B cell (primary cell): ENCODE data around the gene ADRA2C. TPM values are rescaled to one million over a fixed set of nuclear protein-coding genes. Genes with fewer than 3 reads are reported as not detected.

Source experiments
- ATAC-seq: fragments of 200-7000 bp; cut with Tn5 transposase; one replicate; pipeline ENCODE4 v1.10.0; 2021; ENCODE audit warnings: low read depth, mild to moderate bottlenecking, moderate number of reproducible peaks, moderate library complexity
- CTCF ChIA-PET: fragments of 350-600 bp; sonication (Branson Sonifier 250); formaldehyde crosslinking; loops from one replicate; lab custom pipeline; 2021; ENCODE audit warnings: antibody characterized with exemption, inconsistent platforms; lab: Charles Lee
- POLR2A ChIA-PET: fragments of 350-600 bp; sonication (Branson Sonifier 250); formaldehyde crosslinking; loops from one replicate; lab custom pipeline; 2021; ENCODE audit warnings: antibody characterized with exemption; lab: Charles Lee
- DNase-seq: peaks from one replicate; pipeline ENCODE4 v3.0.0; 2013
- H2AFZ ChIP-seq: 2 replicates; pipeline ENCODE4 v1.6.1; 2012; ENCODE audit warnings: mild to moderate bottlenecking, low read depth, low read length; ENCODE audit not compliant: insufficient read depth, poor library complexity, severe bottlenecking
- H3K27ac ChIP-seq, 2 donors: 1 replicate in 1 of 2; 2 replicates in 1 of 2; pipeline ENCODE4 v1.5.1; 2012 to 2013; ENCODE audit warnings: low read length in 2 of 2, mild to moderate bottlenecking in 2 of 2, moderate library complexity in 1 of 2
- H3K27me3 ChIP-seq, 4 experiments: fragments of 200-600 bp in 1 of 4; sonication (generic) in 1 of 4; replicated peaks in 1 of 4; 1 replicate in 2 of 4; 2 replicates in 2 of 4; pipeline versions ENCODE4 v1.6.1 to v1.7.0; 2013 to 2016; ENCODE audit warnings: low read length in 3 of 4, mild to moderate bottlenecking in 2 of 4, mixed read lengths in 1 of 4, moderate library complexity in 1 of 4; ENCODE audit not compliant: insufficient read depth in 4 of 4, control insufficient read depth in 3 of 4; ENCODE audit errors: control extremely low read depth in 1 of 4
- H3K36me3 ChIP-seq, 2 experiments: replicated peaks in 1 of 2; 1 replicate in 1 of 2; 2 replicates in 1 of 2; pipeline versions ENCODE4 v1.6.1 to v1.7.1; 2013; ENCODE audit warnings: low read length in 1 of 2; ENCODE audit not compliant: insufficient read depth in 2 of 2, control insufficient read depth in 1 of 2; ENCODE audit errors: control extremely low read depth in 1 of 2, extremely low read depth in 1 of 2
- H3K4me1 ChIP-seq, 2 donors: fragments of 200-600 bp in 1 of 2; sonication (generic) in 1 of 2; 1 replicate in 1 of 2; 2 replicates in 1 of 2; pipeline versions ENCODE4 v1.5.1 to v1.6.1; 2013 to 2017; ENCODE audit warnings: low read length in 2 of 2; ENCODE audit not compliant: control insufficient read depth in 2 of 2, insufficient read depth in 2 of 2
- H3K4me2 ChIP-seq: replicated peaks from 2 replicates; pipeline ENCODE3; 2012; ENCODE audit warnings: mild to moderate bottlenecking, low read depth, low read length; ENCODE audit not compliant: poor library complexity, severe bottlenecking
- H3K4me3 ChIP-seq, 5 experiments: fragments of 200-600 bp in 1 of 5; sonication (generic) in 1 of 5; 1 replicate in 3 of 5; 2 replicates in 2 of 5; pipeline versions ENCODE4 v1.5.1 to v1.7.0; 2011 to 2016; ENCODE audit warnings: low read length in 4 of 5, mild to moderate bottlenecking in 4 of 5, low read depth in 2 of 5, control low read depth in 1 of 5, moderate library complexity in 1 of 5; ENCODE audit not compliant: insufficient read depth in 1 of 5; ENCODE audit errors: control extremely low read depth in 1 of 5, extremely low read depth in 1 of 5
- H3K79me2 ChIP-seq: fragments of 200-600 bp; sonication (generic); one replicate; pipeline ENCODE4 v1.6.0; 2016; ENCODE audit warnings: low read length; ENCODE audit not compliant: control insufficient read depth, insufficient read depth
- H3K9ac ChIP-seq: fragments of 200-600 bp; sonication (generic); 2 replicates; pipeline ENCODE4 v1.6.1; 2017; ENCODE audit warnings: mild to moderate bottlenecking, low read length, moderate library complexity
- H3K9me3 ChIP-seq, 3 donors: one replicate each; pipeline versions ENCODE4 v1.6.1 to v1.7.1; 2013; ENCODE audit warnings: low read length in 2 of 3; ENCODE audit not compliant: control insufficient read depth in 2 of 3, insufficient read depth in 1 of 3; ENCODE audit errors: control extremely low read depth in 1 of 3
- H4K20me1 ChIP-seq: 2 replicates; pipeline ENCODE4 v1.6.0; 2012; ENCODE audit warnings: mild to moderate bottlenecking, low read length; ENCODE audit not compliant: insufficient read depth, control insufficient read depth, poor library complexity, severe bottlenecking
- H3K27ac Mint-ChIP-seq: one replicate; pipeline ENCODE4 v1.8.0; 2021; ENCODE audit warnings: mixed read lengths
- H3K27me3 Mint-ChIP-seq: one replicate; pipeline ENCODE4 v1.8.0; 2021; ENCODE audit warnings: mixed read lengths
- H3K4me1 Mint-ChIP-seq: one replicate; pipeline ENCODE4 v1.8.0; 2021; ENCODE audit warnings: mixed read lengths
- H3K4me3 Mint-ChIP-seq: one replicate; pipeline ENCODE4 v1.8.0; 2021; ENCODE audit warnings: mixed read lengths
- H3K9me3 Mint-ChIP-seq: one replicate; pipeline ENCODE4 v1.8.0; 2022; ENCODE audit warnings: mixed read lengths; ENCODE audit not compliant: insufficient read depth
- EZH2 ChIP-seq: IDR thresholded peaks from 2 replicates; pipeline ENCODE4 v1.6.1; 2012; ENCODE audit warnings: borderline replicate concordance, low read depth, mild to moderate bottlenecking, moderate library complexity, low read length; ENCODE audit not compliant: insufficient read depth, poor library complexity, severe bottlenecking
- WGBS: methylation state at CpG from one replicate; pipeline ENCODE4 v1.1.5; 2013; ENCODE audit warnings: missing lambda C conversion rate; ENCODE audit not compliant: insufficient coverage; 5-methylcytosine and 5-hydroxymethylcytosine counted together
- intact Hi-C: fragments of 100-400 bp; cut with micrococcal nuclease; formaldehyde crosslinking; loops from one replicate; pipeline ENCODE4 v1.10.0; 2022
- polyA plus RNA-seq: library from polyadenylated mRNA; depleted of rRNA; stranded (reverse); fragments of >200 nt; gene quantifications from 2 replicates; pipeline ENCODE4 v1.2.3, GENCODE V29; 2012
- total RNA-seq, 2 donors: library from RNA; stranded (reverse); fragments of 120-200 nt in 1 of 2; gene quantifications; 1 replicate in 1 of 2; 2 replicates in 1 of 2; pipeline versions ENCODE4 v1.2.3 to v1.2.4, GENCODE V29; 2013 to 2022
- TF ChIP-seq, protein P1 (sequence below): fragments of 200-600 bp; IDR thresholded peaks from one replicate; pipeline ENCODE4 v1.8.0; 2022; ENCODE audit warnings: antibody characterized with exemption, mild to moderate bottlenecking

The ADRA2C gene
- total and polyA plus RNA-seq, 2 donors (not counting 1 experiment from before 2014, with no cell fraction given): not detected

DNA sequence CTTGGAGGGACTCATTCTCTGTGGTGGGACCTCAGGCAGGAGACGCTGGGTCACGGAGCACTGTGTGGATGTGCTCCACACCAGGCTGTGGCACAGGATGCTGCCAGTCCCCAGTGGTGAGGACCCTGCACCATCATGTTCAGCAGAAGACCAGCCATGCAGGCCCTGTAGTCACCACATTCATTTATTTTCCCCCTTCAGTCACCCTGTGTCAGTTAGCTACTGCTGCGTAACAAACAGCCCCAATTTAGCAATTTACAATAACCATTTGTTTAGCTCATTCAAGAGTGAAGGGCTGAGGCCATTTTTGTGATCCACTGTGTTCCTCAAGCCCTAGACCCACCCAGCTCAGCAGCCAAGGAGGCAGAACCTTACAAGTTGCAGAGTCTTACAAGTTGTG, 23.6 kb upstream of the ADRA2C start:
- no peak overlapping the region for H3K27ac Mint-ChIP-seq
- Histone ChIP-seq H3K36me3 (no peaks in the 10 kb centered on the region), H3K4me3 (no peak overlapping the region), H3K79me2 (no peaks in the 10 kb centered on the region), H3K27ac (no peak overlapping the region), H3K4me1 (no peaks in the 10 kb centered on the region), H3K9me3 (peaks cover 0 to 36% (median 0%) of the 10 kb centered on the region in 3 donors), H3K27me3 (peaks cover 0 to 9% (median 2%) of the 10 kb centered on the region in 4 experiments), H3K4me2 (no peak overlapping the region), H4K20me1 (no peaks in the 10 kb centered on the region), H3K9ac (no peak overlapping the region), H2AFZ (no peak overlapping the region)
- DNase-seq (no peak), ATAC-seq (no peak)
- intact Hi-C loops: no loop called here
- peaks cover 3% of the 10 kb centered on the region for H3K4me1 Mint-ChIP-seq
- 71% methylated on average over 3 of the region's 3 CpGs for WGBS
- no peak overlapping the region for H3K4me3 Mint-ChIP-seq
- peaks cover 48% of the 10 kb centered on the region for H3K27me3 Mint-ChIP-seq
- ChIA-PET POLR2A (no interaction called here), CTCF (no interaction called here)
- no peaks in the 10 kb centered on the region for H3K9me3 Mint-ChIP-seq
- TF ChIP-seq, protein P1, sequence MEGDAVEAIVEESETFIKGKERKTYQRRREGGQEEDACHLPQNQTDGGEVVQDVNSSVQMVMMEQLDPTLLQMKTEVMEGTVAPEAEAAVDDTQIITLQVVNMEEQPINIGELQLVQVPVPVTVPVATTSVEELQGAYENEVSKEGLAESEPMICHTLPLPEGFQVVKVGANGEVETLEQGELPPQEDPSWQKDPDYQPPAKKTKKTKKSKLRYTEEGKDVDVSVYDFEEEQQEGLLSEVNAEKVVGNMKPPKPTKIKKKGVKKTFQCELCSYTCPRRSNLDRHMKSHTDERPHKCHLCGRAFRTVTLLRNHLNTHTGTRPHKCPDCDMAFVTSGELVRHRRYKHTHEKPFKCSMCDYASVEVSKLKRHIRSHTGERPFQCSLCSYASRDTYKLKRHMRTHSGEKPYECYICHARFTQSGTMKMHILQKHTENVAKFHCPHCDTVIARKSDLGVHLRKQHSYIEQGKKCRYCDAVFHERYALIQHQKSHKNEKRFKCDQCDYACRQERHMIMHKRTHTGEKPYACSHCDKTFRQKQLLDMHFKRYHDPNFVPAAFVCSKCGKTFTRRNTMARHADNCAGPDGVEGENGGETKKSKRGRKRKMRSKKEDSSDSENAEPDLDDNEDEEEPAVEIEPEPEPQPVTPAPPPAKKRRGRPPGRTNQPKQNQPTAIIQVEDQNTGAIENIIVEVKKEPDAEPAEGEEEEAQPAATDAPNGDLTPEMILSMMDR: no peak
- no peak for TF ChIP-seq EZH2

DNA sequence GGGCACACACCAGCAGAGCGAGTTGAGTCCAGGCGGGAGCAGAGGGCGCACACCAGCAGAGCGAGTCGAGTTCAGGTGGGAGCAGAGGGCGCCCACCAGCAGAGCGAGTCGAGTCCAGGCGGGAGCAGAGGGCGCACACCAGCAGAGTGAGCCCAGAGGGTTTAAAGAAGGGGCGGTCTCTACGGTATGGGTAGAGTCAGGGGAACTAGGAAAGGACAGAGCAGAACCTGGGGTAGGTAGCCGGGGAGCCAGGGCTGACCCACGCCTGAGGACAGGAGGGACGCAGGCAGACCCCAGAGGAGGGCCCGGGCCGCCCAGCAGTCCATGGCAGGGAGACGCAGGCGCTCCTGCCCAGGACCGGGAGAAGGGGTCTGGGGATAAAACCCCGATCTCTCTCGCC, 22.0 kb upstream of the ADRA2C start:
- ChIA-PET POLR2A (no interaction called here), CTCF (no interaction called here)
- H3K4me3 ChIP-seq: no peak overlapping the region
- peaks cover 3% of the 10 kb centered on the region for H3K4me1 Mint-ChIP-seq
- H3K4me2 ChIP-seq: no peak overlapping the region
- no peaks in the 10 kb centered on the region for H4K20me1 ChIP-seq
- TF ChIP-seq, protein P1: no peak
- TF ChIP-seq EZH2: no peak
- no peaks in the 10 kb centered on the region for H3K79me2 ChIP-seq
- peaks cover 49% of the 10 kb centered on the region for H3K27me3 Mint-ChIP-seq
- no peak for DNase-seq
- H3K36me3 ChIP-seq: no peaks in the 10 kb centered on the region
- peaks cover 0 to 36% (median 0%) of the 10 kb centered on the region in 3 donors for H3K9me3 ChIP-seq
- intact Hi-C loops: no loop called here
- 73% methylated on average over 22 of the region's 22 CpGs for WGBS
- no peak overlapping the region for H3K9ac ChIP-seq
- no peaks in the 10 kb centered on the region for H3K9me3 Mint-ChIP-seq
- no peak overlapping the region for H3K27ac ChIP-seq
- no peak for ATAC-seq
- no peak overlapping the region for H3K27ac Mint-ChIP-seq
- no peak overlapping the region for H3K4me3 Mint-ChIP-seq
- no peak overlapping the region for H2AFZ ChIP-seq
- no peaks in the 10 kb centered on the region for H3K4me1 ChIP-seq
- peaks cover 0 to 9% (median 3%) of the 10 kb centered on the region in 4 experiments for H3K27me3 ChIP-seq
